DND-41 (cell line): Measurements from ENCODE around the gene SRMS.

ENCODE experiments used
- ATAC-seq: fragments of 200-7000 bp; cut with Tn5 transposase; 3 replicates; pipeline ENCODE4 v1.9.1; 2021; ENCODE audit warnings: low read depth; ENCODE audit not compliant: insufficient read depth
- DNase-seq: peaks from one replicate; pipeline ENCODE4 v3.0.0-alpha.2; 2020
- H2AFZ ChIP-seq: 2 replicates; pipeline ENCODE4 v1.6.0; 2012; ENCODE audit warnings: low read depth, low read length
- H3K27ac ChIP-seq: 2 replicates; pipeline ENCODE4 v1.5.1; 2012; ENCODE audit warnings: low read length, inconsistent platforms
- H3K27me3 ChIP-seq: fragments of 200-600 bp; sonication (generic); 2 replicates; pipeline ENCODE4 v1.6.0; 2012; ENCODE audit warnings: low read length, mild to moderate bottlenecking, inconsistent platforms; ENCODE audit not compliant: insufficient read depth, poor library complexity
- H3K36me3 ChIP-seq: 2 replicates; pipeline ENCODE4 v1.5.1; 2012; ENCODE audit warnings: low read length, inconsistent platforms; ENCODE audit not compliant: insufficient read depth
- H3K4me1 ChIP-seq: 2 replicates; pipeline ENCODE4 v1.5.1; 2012; ENCODE audit warnings: mild to moderate bottlenecking, low read length; ENCODE audit not compliant: insufficient read depth
- H3K4me2 ChIP-seq: 2 replicates; pipeline ENCODE4 v1.6.0; 2012; ENCODE audit warnings: mild to moderate bottlenecking, moderate library complexity, low read length, inconsistent platforms; ENCODE audit not compliant: insufficient read depth
- H3K4me3 ChIP-seq, 2 experiments: fragments of 200-600 bp in 1 of 2; shearing (Covaris generic) in 1 of 2; 2 replicates each; pipeline ENCODE4 v1.5.1; 2012 to 2016; ENCODE audit warnings: inconsistent platforms in 2 of 2, low read length in 2 of 2, mild to moderate bottlenecking in 2 of 2, low read depth in 1 of 2, moderate library complexity in 1 of 2
- H3K79me2 ChIP-seq: 2 replicates; pipeline ENCODE4 v1.6.0; 2012; ENCODE audit warnings: low read length, inconsistent platforms; ENCODE audit not compliant: insufficient read depth
- H3K9ac ChIP-seq: 2 replicates; pipeline ENCODE4 v1.6.0; 2012; ENCODE audit warnings: low read depth, mild to moderate bottlenecking, inconsistent platforms, low read length, moderate library complexity
- H3K9me3 ChIP-seq: 2 replicates; pipeline ENCODE4 v1.5.1; 2012; ENCODE audit warnings: low read length, moderate library complexity, mild to moderate bottlenecking, inconsistent platforms; ENCODE audit not compliant: insufficient read depth, severe bottlenecking
- H4K20me1 ChIP-seq: 2 replicates; pipeline ENCODE4 v1.6.0; 2012; ENCODE audit warnings: low read length; ENCODE audit not compliant: insufficient read depth
- EZH2 ChIP-seq: IDR thresholded peaks from 3 replicates; pipeline ENCODE4 v1.6.1; 2012; ENCODE audit warnings: borderline replicate concordance, low read depth, mild to moderate bottlenecking, moderate library complexity, low read length, inconsistent platforms; ENCODE audit not compliant: severe bottlenecking
- TF ChIP-seq, protein P1 (sequence below): IDR thresholded peaks from 2 replicates; pipeline ENCODE4 v1.5.1; 2012; ENCODE audit warnings: borderline replicate concordance, low read length, moderate library complexity, mild to moderate bottlenecking; ENCODE audit not compliant: poor library complexity, severe bottlenecking; ENCODE audit errors: extremely low read depth

The SRMS gene

DNA sequence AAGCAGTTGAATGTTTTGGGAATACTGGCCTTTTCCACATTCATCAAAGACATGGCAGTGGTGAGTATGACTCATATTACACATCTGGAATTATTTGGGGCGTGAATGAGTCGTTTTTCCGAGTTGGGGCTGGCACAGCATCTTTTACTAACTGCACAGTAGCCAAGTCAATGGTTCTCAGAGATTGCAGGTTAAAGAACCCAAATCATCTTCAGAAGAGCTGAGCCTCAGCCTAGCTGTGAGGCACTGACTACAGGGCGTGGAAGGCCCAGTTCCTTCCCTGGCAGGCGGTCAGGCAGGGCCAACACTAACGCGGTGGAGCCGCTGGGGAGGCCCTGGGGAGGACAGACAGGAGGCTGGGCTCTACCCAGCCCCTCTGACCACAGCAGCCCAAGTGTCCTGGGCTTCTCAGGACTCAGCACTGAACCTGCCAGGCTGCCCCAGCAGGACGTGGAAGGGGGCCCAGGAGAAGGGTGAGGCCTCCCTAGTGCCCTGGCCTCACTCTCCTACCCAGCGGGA, 46.6 kb upstream of the SRMS start:
- H3K4me3 ChIP-seq = no peak overlapping the region
- no peak for DNase-seq
- H2AFZ ChIP-seq = no peak overlapping the region
- no peaks in the 10 kb centered on the region for H3K79me2 ChIP-seq
- no peak overlapping the region for H3K9ac ChIP-seq
- TF ChIP-seq, protein P1, sequence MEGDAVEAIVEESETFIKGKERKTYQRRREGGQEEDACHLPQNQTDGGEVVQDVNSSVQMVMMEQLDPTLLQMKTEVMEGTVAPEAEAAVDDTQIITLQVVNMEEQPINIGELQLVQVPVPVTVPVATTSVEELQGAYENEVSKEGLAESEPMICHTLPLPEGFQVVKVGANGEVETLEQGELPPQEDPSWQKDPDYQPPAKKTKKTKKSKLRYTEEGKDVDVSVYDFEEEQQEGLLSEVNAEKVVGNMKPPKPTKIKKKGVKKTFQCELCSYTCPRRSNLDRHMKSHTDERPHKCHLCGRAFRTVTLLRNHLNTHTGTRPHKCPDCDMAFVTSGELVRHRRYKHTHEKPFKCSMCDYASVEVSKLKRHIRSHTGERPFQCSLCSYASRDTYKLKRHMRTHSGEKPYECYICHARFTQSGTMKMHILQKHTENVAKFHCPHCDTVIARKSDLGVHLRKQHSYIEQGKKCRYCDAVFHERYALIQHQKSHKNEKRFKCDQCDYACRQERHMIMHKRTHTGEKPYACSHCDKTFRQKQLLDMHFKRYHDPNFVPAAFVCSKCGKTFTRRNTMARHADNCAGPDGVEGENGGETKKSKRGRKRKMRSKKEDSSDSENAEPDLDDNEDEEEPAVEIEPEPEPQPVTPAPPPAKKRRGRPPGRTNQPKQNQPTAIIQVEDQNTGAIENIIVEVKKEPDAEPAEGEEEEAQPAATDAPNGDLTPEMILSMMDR = no peak
- no peak for TF ChIP-seq EZH2
- H3K4me1 ChIP-seq = no peaks in the 10 kb centered on the region
- H3K9me3 ChIP-seq = no peaks in the 10 kb centered on the region
- H4K20me1 ChIP-seq = peaks cover 22% of the 10 kb centered on the region
- no peak for ATAC-seq
- H3K27ac ChIP-seq = no peak overlapping the region
- H3K27me3 ChIP-seq = no peaks in the 10 kb centered on the region
- no peak overlapping the region for H3K4me2 ChIP-seq
- peaks cover 94% of the 10 kb centered on the region for H3K36me3 ChIP-seq

DNA sequence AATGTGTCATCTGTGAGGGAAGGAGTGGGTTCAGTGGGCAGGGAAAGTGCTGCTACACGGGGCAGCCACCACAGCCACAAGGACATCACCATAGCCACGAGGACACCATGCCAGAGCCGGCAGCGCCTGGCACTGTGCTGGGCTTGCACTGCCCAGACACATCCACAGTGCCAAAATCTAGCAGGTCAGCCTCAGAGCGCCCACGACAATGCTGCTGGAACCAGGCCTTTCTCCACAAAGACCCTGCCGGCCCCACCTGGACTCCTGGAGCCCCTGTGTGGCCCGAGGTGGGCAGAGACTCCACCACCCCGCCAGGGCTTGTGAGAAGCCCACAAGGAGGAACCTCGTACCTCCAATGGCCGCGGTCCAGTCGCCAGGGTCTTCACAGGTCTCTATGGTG, 45.1 kb upstream of the SRMS start:
- Histone ChIP-seq H3K9ac (no peak overlapping the region), H3K4me1 (no peaks in the 10 kb centered on the region), H3K9me3 (no peaks in the 10 kb centered on the region), H4K20me1 (peaks cover 11% of the 10 kb centered on the region), H3K27ac (no peak overlapping the region), H2AFZ (no peak overlapping the region), H3K79me2 (no peaks in the 10 kb centered on the region), H3K36me3 (peaks cover 90% of the 10 kb centered on the region), H3K4me3 (no peak overlapping the region), H3K4me2 (no peak overlapping the region), H3K27me3 (no peaks in the 10 kb centered on the region)
- ATAC-seq (no peak), DNase-seq (no peak)
- no peak for TF ChIP-seq EZH2
- TF ChIP-seq, protein P1 = no peak

DNA sequence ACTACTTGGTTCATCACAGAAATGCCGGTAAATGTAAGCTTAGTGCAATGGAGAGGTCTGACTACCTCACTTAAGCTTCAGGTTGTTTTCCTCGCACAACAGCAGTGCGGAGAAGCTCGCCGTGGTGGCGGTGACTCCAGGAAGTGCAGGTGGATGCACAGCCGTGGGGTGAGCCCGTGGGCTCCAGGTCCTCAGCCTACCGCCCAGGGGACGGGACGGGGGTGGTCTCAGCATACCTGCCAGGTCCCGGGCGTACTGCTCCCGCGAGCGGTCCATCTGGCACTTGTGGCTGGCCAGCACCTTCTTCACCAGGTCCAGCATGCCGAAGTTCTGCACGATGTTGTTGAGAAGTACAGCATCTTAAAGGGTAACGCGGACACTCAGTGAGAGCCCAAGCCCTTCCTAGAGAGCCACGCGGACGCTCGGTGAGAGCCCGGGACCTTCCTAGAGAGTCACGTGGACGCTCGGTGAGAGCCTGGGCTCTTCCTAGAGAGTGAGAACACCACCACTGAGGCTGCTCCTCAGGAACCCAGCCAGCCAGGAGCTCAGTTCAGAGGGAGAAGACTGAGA, 44.3 kb upstream of the SRMS start:
- DNase-seq (no peak), ATAC-seq (no peak)
- Histone ChIP-seq H3K4me1 (no peaks in the 10 kb centered on the region), H3K36me3 (peaks cover 86% of the 10 kb centered on the region), H3K79me2 (no peaks in the 10 kb centered on the region), H4K20me1 (peaks cover 8% of the 10 kb centered on the region; the same call in 1 of the 2 replicates), H3K9me3 (no peaks in the 10 kb centered on the region), H3K27ac (no peak overlapping the region), H3K4me2 (no peak overlapping the region), H3K9ac (no peak overlapping the region), H3K27me3 (no peaks in the 10 kb centered on the region), H3K4me3 (no peak overlapping the region), H2AFZ (no peak overlapping the region)
- no peak for TF ChIP-seq EZH2
- TF ChIP-seq, protein P1 = no peak
